H1 (cell line): ENCODE data around the gene MPRIP. TPM values are rescaled to one million over a fixed set of nuclear protein-coding genes. Genes with fewer than 3 reads are reported as not detected.

Source experiments
- CHD7 ChIP-seq: fragments of 300-600 bp; sonication (generic); IDR thresholded peaks from 2 replicates; pipeline ENCODE4 v1.7.1; 2012; ENCODE audit warnings: low read length, moderate library complexity, mild to moderate bottlenecking, inconsistent platforms; ENCODE audit not compliant: insufficient replicate concordance
- polyA plus RNA-seq, 7 experiments: library from polyadenylated mRNA; depleted of rRNA in 3 of 7; stranded (reverse) in 5 of 7; unstranded in 2 of 7; fragments of >200 nt in 5 of 7; fragments of 200-250 nt in 2 of 7; gene quantifications; 1 replicate in 5 of 7; 2 replicates in 1 of 7; 4 replicates in 1 of 7; pipeline versions ENCODE4 v1.2.1 to v1.2.3, GENCODE V29; 2011 to 2013; ENCODE audit warnings: missing spikeins in 2 of 7, mixed read lengths in 2 of 7
- total RNA-seq: library from RNA; stranded (reverse); fragmentation: NEBNext Ultra II Directional; extraction: Animal tissue kit (Norgen Biotek cat#: 25700); gene quantifications from 2 replicates; pipeline ENCODE4 v1.2.1, GENCODE V29; 2021

Gene MPRIP
- total and polyA plus RNA-seq, 2 of the 8 experiments (the other 6 are each of a cell fraction or from before 2014, with no cell fraction given): 48.6 to 146 TPM

- TF ChIP-seq CHD7: no peak
- TF ChIP-seq, all 59 proteins: peak for 0
Measured at GRCh38 chr17:17119533-17119932, 77.3 kb downstream of the MPRIP start (continued).
